ENCODE data around the gene EPG5. TPM values are rescaled to one million over a fixed set of nuclear protein-coding genes. Genes with fewer than 3 reads are reported as not detected.

EPG5 gene
- total RNA-seq, 1 experiment from 2014 or later, result 16.1 TPM

DNA sequence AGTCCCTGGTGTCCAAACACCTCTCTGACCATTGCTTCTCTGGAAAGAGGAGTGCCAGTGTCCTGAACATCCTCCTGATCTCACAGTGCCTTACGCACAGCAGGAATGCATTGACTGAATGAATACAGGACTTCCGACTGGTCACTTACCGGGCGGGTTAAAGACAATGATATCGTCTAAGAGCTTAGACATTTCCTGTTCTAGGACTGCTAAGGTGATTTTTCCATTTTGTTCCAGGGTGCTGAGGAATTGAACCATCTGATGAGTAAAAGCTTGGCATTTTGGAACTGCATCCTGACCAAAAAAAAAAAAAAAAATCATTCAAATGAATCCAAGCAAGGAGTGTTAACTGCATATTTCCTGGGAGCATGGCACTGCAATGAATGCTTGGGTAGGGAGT is 101.7 kb downstream of the EPG5 start:
- H3K79me1 ChIP-seq (ENCODE audit: insufficient read depth, low read depth, low read length, poor library complexity, severe bottlenecking), result no peaks in the 10 kb centered on the region
- H3K27me3 ChIP-seq (ENCODE audit: insufficient read depth, low read length), result no peaks in the 10 kb centered on the region
- no peak overlapping the region for H3K4ac ChIP-seq (ENCODE audit: low read depth, low read length)
- H2BK5ac ChIP-seq (ENCODE audit: insufficient read length, low read length), result no peak overlapping the region
- no peak overlapping the region for H3K14ac ChIP-seq (ENCODE audit: insufficient read depth, low read length)
- TF ChIP-seq CTCF (conservative IDR thresholded peaks at IDR 0.05), result no peak
- H3K4me2 ChIP-seq (ENCODE audit: insufficient read depth, insufficient read length, low read length), result no peak overlapping the region
- H4K8ac ChIP-seq (replicated peaks; ENCODE audit: insufficient read length, low read depth, low read length), result no peak overlapping the region
- H3K4me3 Mint-ChIP-seq, result no peak overlapping the region
- H4K5ac ChIP-seq (ENCODE audit: insufficient read length, low read depth, low read length), result no peak overlapping the region
- no peak overlapping the region for H2AFZ ChIP-seq (ENCODE audit: low read length)
- no peaks in the 10 kb centered on the region for H3K23me2 ChIP-seq (ENCODE audit: insufficient read length, low read depth, low read length, poor library complexity, severe bottlenecking)
- WGBS (ENCODE audit: extremely low coverage, insufficient read length, low lambda C conversion rate), result no CpG with 5 or more reads among the region's 5 CpGs
- no peaks in the 10 kb centered on the region for H3K9me3 ChIP-seq (ENCODE audit: control insufficient read depth, low read depth, low read length)
- H3K9me3 Mint-ChIP-seq, result peaks cover 0 to 3% of the 10 kb centered on the region in 2 experiments; a peak in 1 of 5 replicates
- no peak overlapping the region for H3K27ac ChIP-seq (ENCODE audit: insufficient read length, low read depth, low read length)
- no peaks in the 10 kb centered on the region for H4K20me1 ChIP-seq (ENCODE audit: control insufficient read depth, insufficient read depth, insufficient read length)
- no peak overlapping the region for H2BK20ac ChIP-seq (ENCODE audit: low read depth, low read length, poor library complexity, severe bottlenecking)
- H3K27ac Mint-ChIP-seq, result peak overlapping the region in 1 of 3 experiments; percentile 35; a peak in 1 of 7 replicates
- no peak overlapping the region for H2AK5ac ChIP-seq (ENCODE audit: insufficient read length, low read length)
- no peak overlapping the region for H3K56ac ChIP-seq (ENCODE audit: insufficient read length, low read depth, low read length)
- H4K91ac ChIP-seq (ENCODE audit: insufficient read length, low read depth, low read length), result no peak overlapping the region
- no peak overlapping the region for H2BK15ac ChIP-seq (ENCODE audit: low read depth, low read length)
- H3K9ac ChIP-seq (ENCODE audit: extremely low read depth, insufficient read length, low read length), result no peak overlapping the region
- no peaks in the 10 kb centered on the region for H3K27me3 Mint-ChIP-seq (ENCODE audit: low read depth)
- peaks cover 13 to 56% (median 35%) of the 10 kb centered on the region in 3 experiments; a peak in 6 of 7 replicates for H3K36me3 Mint-ChIP-seq (ENCODE audit: insufficient read depth in 1 of 3, low read depth in 3 of 3)
- H3K4me1 Mint-ChIP-seq, result no peaks in the 10 kb centered on the region
- H3K23ac ChIP-seq (ENCODE audit: insufficient read length, low read depth, low read length), result no peak overlapping the region
- H2BK120ac ChIP-seq (ENCODE audit: low read depth, low read length, poor library complexity, severe bottlenecking), result no peak overlapping the region
- no peak overlapping the region for H3K18ac ChIP-seq (ENCODE audit: insufficient read length, low read depth, low read length)
- H2BK12ac ChIP-seq (ENCODE audit: insufficient read length, low read depth, low read length), result no peak overlapping the region
- no peaks in the 10 kb centered on the region for H3K4me1 ChIP-seq (ENCODE audit: insufficient read depth, low read length)
- H3T11ph ChIP-seq (ENCODE audit: low read length), result no peak overlapping the region
- H3K79me2 ChIP-seq (ENCODE audit: insufficient read depth, low read length), result no peaks in the 10 kb centered on the region
- no peak for DNase-seq
